GM12878 (cell line): Measurements from ENCODE around the gene BNC2. TPM values are rescaled to one million over a fixed set of nuclear protein-coding genes. Genes with fewer than 3 reads are reported as not detected.

Experiments used
- ATAC-seq: fragments of 200-7000 bp; cut with Tn5 transposase; 3 replicates; pipeline ENCODE4 v1.9.1; 2020; ENCODE audit warnings: mild to moderate bottlenecking, moderate library complexity
- BruUV-seq: library from RNA; stranded (reverse); fragments of 400-500 nt; replicated peaks from 2 replicates; lab custom pipeline; 2021; lab: Mats Ljungman, UMichigan
- CTCF ChIA-PET: fragments of 300-600 bp; sonication (Branson Sonifier 250); formaldehyde crosslinking; extraction: SDS; loops from one replicate; lab custom pipeline; 2021; ENCODE audit warnings: inconsistent platforms; lab: Yijun Ruan, JAX
- POLR2A ChIA-PET: fragments of 350-600 bp; formaldehyde crosslinking; extraction: SDS; loops from one replicate; lab custom pipeline; 2021; ENCODE audit warnings: inconsistent platforms; lab: Charles Lee
- RAD21 ChIA-PET: fragments of 300-600 bp; sonication (Branson Sonifier 250); formaldehyde crosslinking; loops from one replicate; lab custom pipeline; 2023; ENCODE audit warnings: antibody characterized with exemption; ENCODE audit not compliant: unreplicated experiment; lab: Charles Lee
- SMC1A ChIA-PET: fragments of 300-600 bp; sonication (Branson Sonifier 250); formaldehyde crosslinking; loops from one replicate; lab custom pipeline; 2023; ENCODE audit not compliant: unreplicated experiment, uncharacterized antibody; lab: Charles Lee
- DNase-seq: peaks from one replicate; pipeline ENCODE4 v3.0.0-alpha.2; 2011; ENCODE audit warnings: low read depth, low spot score
- FAIRE-seq: peaks from 3 replicates; lab custom pipeline; 2011; peaks lifted over from hg19 to GRCh38; lab: Jason Lieb, UNC
- H2AFZ ChIP-seq: 2 replicates; pipeline ENCODE4 v1.6.0; 2011; ENCODE audit warnings: low read depth, low read length, control low read depth; ENCODE audit not compliant: control insufficient read depth
- H3K27ac ChIP-seq: 2 replicates; pipeline ENCODE4 v1.5.1; 2011; ENCODE audit warnings: control low read depth; ENCODE audit not compliant: control insufficient read depth, insufficient read depth
- H3K27me3 ChIP-seq, 2 experiments: replicated peaks in 1 of 2; 2 replicates each; pipeline versions ENCODE4 v1.6.0 to v1.6.1; 2011; ENCODE audit warnings: low read length in 1 of 2; ENCODE audit not compliant: control insufficient read depth in 2 of 2, insufficient read depth in 2 of 2
- H3K36me3 ChIP-seq, 2 experiments: 2 replicates each; pipeline ENCODE4 v1.5.1; 2011; ENCODE audit warnings: low read length in 1 of 2; ENCODE audit not compliant: control insufficient read depth in 2 of 2, insufficient read depth in 2 of 2
- H3K4me1 ChIP-seq: 2 replicates; pipeline ENCODE4 v1.6.1; 2011; ENCODE audit warnings: mild to moderate bottlenecking, low read length, moderate library complexity, mixed read lengths; ENCODE audit not compliant: control insufficient read depth, insufficient read depth
- H3K4me2 ChIP-seq: 2 replicates; pipeline ENCODE4 v1.6.0; 2011; ENCODE audit warnings: control low read depth; ENCODE audit not compliant: control insufficient read depth, insufficient read depth
- H3K4me3 ChIP-seq: fragments of 200-600 bp; sonication (generic); 2 replicates; pipeline ENCODE4 v1.5.1; 2016
- H3K79me2 ChIP-seq: 2 replicates; pipeline ENCODE4 v1.6.0; 2011; ENCODE audit warnings: low read length; ENCODE audit not compliant: control insufficient read depth, insufficient read depth
- H3K9ac ChIP-seq: 2 replicates; pipeline ENCODE4 v1.8.0; 2011; ENCODE audit warnings: low read length, control low read depth, mixed read lengths; ENCODE audit not compliant: control insufficient read depth, insufficient read depth
- H3K9me3 ChIP-seq: replicated peaks from 3 replicates; pipeline ENCODE4 v1.5.1; 2011; ENCODE audit warnings: mild to moderate bottlenecking, low read length; ENCODE audit not compliant: control insufficient read depth, insufficient read depth
- H4K20me1 ChIP-seq: 2 replicates; pipeline ENCODE4 v1.6.0; 2011; ENCODE audit not compliant: control insufficient read depth, insufficient read depth
- CBX5 ChIP-seq: sonication (generic); IDR thresholded peaks from 2 replicates; pipeline ENCODE4 v1.6.1; 2016; ENCODE audit warnings: low read depth, moderate library complexity, mild to moderate bottlenecking, inconsistent platforms
- EGR1 ChIP-seq, 2 experiments: IDR thresholded peaks; 1 replicate in 1 of 2; 2 replicates in 1 of 2; pipeline ENCODE4 v1.6.1; 2011 to 2012; ENCODE audit warnings: low read depth in 2 of 2, low read length in 2 of 2, borderline replicate concordance in 1 of 2, mild to moderate bottlenecking in 1 of 2, moderate library complexity in 1 of 2
- FOXM1 ChIP-seq: IDR thresholded peaks from 2 replicates; pipeline ENCODE4 v1.6.1; 2012; ENCODE audit warnings: low read depth, mild to moderate bottlenecking, inconsistent platforms, low read length, moderate library complexity
- NKRF ChIP-seq: fragments of 450-650 bp; conservative IDR thresholded peaks from 2 replicates; pipeline ENCODE4 v1.6.1; 2017; ENCODE audit warnings: mild to moderate bottlenecking, moderate library complexity
- NR2C1 ChIP-seq: fragments of 450-650 bp; IDR thresholded peaks from 2 replicates; pipeline ENCODE4 v1.6.1; 2017; ENCODE audit warnings: antibody characterized with exemption, mild to moderate bottlenecking, moderate library complexity
- PAX8 ChIP-seq: fragments of 450-650 bp; IDR thresholded peaks from 2 replicates; pipeline ENCODE4 v1.6.1; 2017; ENCODE audit warnings: mild to moderate bottlenecking, moderate library complexity
- PML ChIP-seq: IDR thresholded peaks from 2 replicates; pipeline ENCODE4 v1.6.1; 2012; ENCODE audit warnings: low read length, inconsistent platforms
- RCOR1 ChIP-seq: conservative IDR thresholded peaks from 2 replicates; pipeline ENCODE4 v1.6.1; 2012; ENCODE audit warnings: low read depth, low read length, improper control_type of control experiment
- RUNX3 ChIP-seq: IDR thresholded peaks from 2 replicates; pipeline ENCODE4 v1.6.1; 2012; ENCODE audit warnings: low read length, inconsistent platforms
- STAT3 ChIP-seq: IDR thresholded peaks from 2 replicates; pipeline ENCODE4 v1.6.1; 2011; ENCODE audit warnings: low read depth, low read length, improper control_type of control experiment
- ZSCAN29 ChIP-seq: fragments of 450-650 bp; IDR thresholded peaks from 2 replicates; pipeline ENCODE4 v1.6.1; 2017; ENCODE audit warnings: mild to moderate bottlenecking, moderate library complexity
- WGBS: methylation state at CpG from one replicate; pipeline ENCODE4 v1.1.6; 2016; ENCODE audit warnings: low lambda C conversion rate; ENCODE audit not compliant: insufficient replicate concordance, insufficient coverage; ENCODE audit errors: missing lambda C conversion rate; 5-methylcytosine and 5-hydroxymethylcytosine counted together
- in situ Hi-C: fragments of 300-500 bp; cut with MboI; formaldehyde crosslinking; loops from 9 replicates; pipeline ENCODE4 v1.14.3; 2018; ENCODE audit warnings: mixed read lengths
- intact Hi-C: fragments of 100-400 bp; cut with micrococcal nuclease; formaldehyde crosslinking; loops from one replicate; pipeline ENCODE4 v1.14.2; 2022; ENCODE audit not compliant: unreplicated experiment
- polyA plus RNA-seq, 11 experiments: library from polyadenylated mRNA; depleted of rRNA in 4 of 11; unstranded in 6 of 11; stranded (reverse) in 5 of 11; fragments of >200 nt; fragmentation: Nextera tagmentation in 4 of 11; fragmentation: Illumina TruSeq in 1 of 11; extraction: Ambion mirVana in 4 of 11; extraction: Trizol in 1 of 11; gene quantifications; 1 replicate in 1 of 11; 2 replicates in 10 of 11; pipeline versions ENCODE4 v1.2.1 to v1.2.3, GENCODE V29; 2011 to 2016; ENCODE audit warnings: inconsistent platforms in 2 of 11, missing spikeins in 2 of 11, low read depth in 1 of 11
- total RNA-seq, 4 experiments: library from RNA; depleted of rRNA in 3 of 4; stranded (reverse); fragments of >200 nt in 3 of 4; fragmentation: Illumina TruSeq in 1 of 4; extraction: Trizol in 1 of 4; gene quantifications; 2 replicates each; pipeline versions ENCODE4 v1.2.1 to v1.2.3, GENCODE V29; 2013 to 2021
- TF ChIP-seq, protein P1 (sequence below): fragments of 450-650 bp; IDR thresholded peaks from 2 replicates; pipeline ENCODE4 v1.6.1; 2017; ENCODE audit warnings: borderline replicate concordance
- TF ChIP-seq, protein P2 (sequence below): fragments of 450-650 bp; IDR thresholded peaks from 2 replicates; pipeline ENCODE4 v1.6.1; 2017; ENCODE audit warnings: mild to moderate bottlenecking, moderate library complexity
- TF ChIP-seq, protein P3 (sequence below): fragments of 450-650 bp; formaldehyde crosslinking; IDR thresholded peaks from 2 replicates; pipeline ENCODE4 v1.4.0; 2022; ENCODE audit warnings: mild to moderate bottlenecking, moderate library complexity

BNC2 gene
- total and polyA plus RNA-seq, 10 of the 15 experiments (the other 5 are each of a cell fraction or from before 2014, with no cell fraction given) = 0.05 to 14.5 (median 0.26) TPM

GRCh38 chr9:16811987-16812685 is 58.3 kb downstream of the BNC2 start:
- no peaks in the 10 kb centered on the region for H4K20me1 ChIP-seq
- DNase-seq (no peak), ATAC-seq (no peak), FAIRE-seq (no peak)
- CTCF ChIA-PET = no interaction called here
- no peaks in the 10 kb centered on the region for H3K36me3 ChIP-seq
- in situ Hi-C loops = no loop called here
- SMC1A ChIA-PET = interaction anchor here (1.3 kb wide), 2 partner anchors 9 to 11 kb away, joined by 3 read pairs; no protein-coding TSS in a partner anchor
- RAD21 ChIA-PET = no interaction called here
- BruUV-seq = no TSS peak
- no peaks in the 10 kb centered on the region for H3K27me3 ChIP-seq
- H3K79me2 ChIP-seq = no peaks in the 10 kb centered on the region
- H3K4me2 ChIP-seq = no peak overlapping the region
- no peak overlapping the region for H3K9ac ChIP-seq
- WGBS = 1% methylated on average over 5 of the region's 5 CpGs
- H3K4me1 ChIP-seq = no peaks in the 10 kb centered on the region
- POLR2A ChIA-PET = no interaction called here
- intact Hi-C loops = no loop called here
- no peak overlapping the region for H3K27ac ChIP-seq
- H3K9me3 ChIP-seq = no peaks in the 10 kb centered on the region
- no peak overlapping the region for H2AFZ ChIP-seq
- no peak overlapping the region for H3K4me3 ChIP-seq
- TF ChIP-seq CBX5 = no peak
- TF ChIP-seq NR2C1 = no peak
- TF ChIP-seq, protein P1, sequence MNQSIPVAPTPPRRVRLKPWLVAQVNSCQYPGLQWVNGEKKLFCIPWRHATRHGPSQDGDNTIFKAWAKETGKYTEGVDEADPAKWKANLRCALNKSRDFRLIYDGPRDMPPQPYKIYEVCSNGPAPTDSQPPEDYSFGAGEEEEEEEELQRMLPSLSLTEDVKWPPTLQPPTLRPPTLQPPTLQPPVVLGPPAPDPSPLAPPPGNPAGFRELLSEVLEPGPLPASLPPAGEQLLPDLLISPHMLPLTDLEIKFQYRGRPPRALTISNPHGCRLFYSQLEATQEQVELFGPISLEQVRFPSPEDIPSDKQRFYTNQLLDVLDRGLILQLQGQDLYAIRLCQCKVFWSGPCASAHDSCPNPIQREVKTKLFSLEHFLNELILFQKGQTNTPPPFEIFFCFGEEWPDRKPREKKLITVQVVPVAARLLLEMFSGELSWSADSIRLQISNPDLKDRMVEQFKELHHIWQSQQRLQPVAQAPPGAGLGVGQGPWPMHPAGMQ = no peak
- TF ChIP-seq, protein P2, sequence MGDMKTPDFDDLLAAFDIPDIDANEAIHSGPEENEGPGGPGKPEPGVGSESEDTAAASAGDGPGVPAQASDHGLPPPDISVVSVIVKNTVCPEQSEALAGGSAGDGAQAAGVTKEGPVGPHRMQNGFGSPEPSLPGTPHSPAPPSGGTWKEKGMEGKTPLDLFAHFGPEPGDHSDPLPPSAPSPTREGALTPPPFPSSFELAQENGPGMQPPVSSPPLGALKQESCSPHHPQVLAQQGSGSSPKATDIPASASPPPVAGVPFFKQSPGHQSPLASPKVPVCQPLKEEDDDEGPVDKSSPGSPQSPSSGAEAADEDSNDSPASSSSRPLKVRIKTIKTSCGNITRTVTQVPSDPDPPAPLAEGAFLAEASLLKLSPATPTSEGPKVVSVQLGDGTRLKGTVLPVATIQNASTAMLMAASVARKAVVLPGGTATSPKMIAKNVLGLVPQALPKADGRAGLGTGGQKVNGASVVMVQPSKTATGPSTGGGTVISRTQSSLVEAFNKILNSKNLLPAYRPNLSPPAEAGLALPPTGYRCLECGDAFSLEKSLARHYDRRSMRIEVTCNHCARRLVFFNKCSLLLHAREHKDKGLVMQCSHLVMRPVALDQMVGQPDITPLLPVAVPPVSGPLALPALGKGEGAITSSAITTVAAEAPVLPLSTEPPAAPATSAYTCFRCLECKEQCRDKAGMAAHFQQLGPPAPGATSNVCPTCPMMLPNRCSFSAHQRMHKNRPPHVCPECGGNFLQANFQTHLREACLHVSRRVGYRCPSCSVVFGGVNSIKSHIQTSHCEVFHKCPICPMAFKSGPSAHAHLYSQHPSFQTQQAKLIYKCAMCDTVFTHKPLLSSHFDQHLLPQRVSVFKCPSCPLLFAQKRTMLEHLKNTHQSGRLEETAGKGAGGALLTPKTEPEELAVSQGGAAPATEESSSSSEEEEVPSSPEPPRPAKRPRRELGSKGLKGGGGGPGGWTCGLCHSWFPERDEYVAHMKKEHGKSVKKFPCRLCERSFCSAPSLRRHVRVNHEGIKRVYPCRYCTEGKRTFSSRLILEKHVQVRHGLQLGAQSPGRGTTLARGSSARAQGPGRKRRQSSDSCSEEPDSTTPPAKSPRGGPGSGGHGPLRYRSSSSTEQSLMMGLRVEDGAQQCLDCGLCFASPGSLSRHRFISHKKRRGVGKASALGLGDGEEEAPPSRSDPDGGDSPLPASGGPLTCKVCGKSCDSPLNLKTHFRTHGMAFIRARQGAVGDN = no peak
- no peak for TF ChIP-seq ZSCAN29
- no peak for TF ChIP-seq EGR1 (IDR thresholded peaks at IDR 0.05; ENCODE audit: borderline replicate concordance in 1 of 2, low read depth in 2 of 2, low read length in 2 of 2)
- TF ChIP-seq PAX8 = no peak
- no peak for TF ChIP-seq NKRF
- TF ChIP-seq, protein P3, sequence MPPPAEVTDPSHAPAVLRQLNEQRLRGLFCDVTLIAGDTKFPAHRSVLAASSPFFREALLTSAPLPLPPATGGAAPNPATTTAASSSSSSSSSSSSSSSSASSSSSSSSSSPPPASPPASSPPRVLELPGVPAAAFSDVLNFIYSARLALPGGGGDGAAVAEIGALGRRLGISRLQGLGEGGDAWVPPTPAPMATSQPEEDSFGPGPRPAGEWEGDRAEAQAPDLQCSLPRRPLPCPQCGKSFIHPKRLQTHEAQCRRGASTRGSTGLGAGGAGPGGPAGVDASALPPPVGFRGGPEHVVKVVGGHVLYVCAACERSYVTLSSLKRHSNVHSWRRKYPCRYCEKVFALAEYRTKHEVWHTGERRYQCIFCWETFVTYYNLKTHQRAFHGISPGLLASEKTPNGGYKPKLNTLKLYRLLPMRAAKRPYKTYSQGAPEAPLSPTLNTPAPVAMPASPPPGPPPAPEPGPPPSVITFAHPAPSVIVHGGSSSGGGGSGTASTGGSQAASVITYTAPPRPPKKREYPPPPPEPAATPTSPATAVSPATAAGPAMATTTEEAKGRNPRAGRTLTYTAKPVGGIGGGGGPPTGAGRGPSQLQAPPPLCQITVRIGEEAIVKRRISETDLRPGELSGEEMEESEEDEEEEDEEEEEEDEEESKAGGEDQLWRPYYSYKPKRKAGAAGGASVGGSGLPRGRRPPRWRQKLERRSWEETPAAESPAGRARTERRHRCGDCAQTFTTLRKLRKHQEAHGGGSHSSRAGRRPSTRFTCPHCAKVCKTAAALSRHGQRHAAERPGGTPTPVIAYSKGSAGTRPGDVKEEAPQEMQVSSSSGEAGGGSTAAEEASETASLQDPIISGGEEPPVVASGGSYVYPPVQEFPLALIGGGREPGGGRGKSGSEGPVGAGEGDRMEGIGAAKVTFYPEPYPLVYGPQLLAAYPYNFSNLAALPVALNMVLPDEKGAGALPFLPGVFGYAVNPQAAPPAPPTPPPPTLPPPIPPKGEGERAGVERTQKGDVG (CRISPR knock-in tag) = no peak
- TF ChIP-seq PML = no peak
- TF ChIP-seq RUNX3 = no peak
- TF ChIP-seq STAT3 = no peak
- TF ChIP-seq FOXM1 = no peak
- no peak for TF ChIP-seq RCOR1
